Measurements from ENCODE around the gene FN1. TPM values are rescaled to one million over a fixed set of nuclear protein-coding genes. Genes with fewer than 3 reads are reported as not detected.
"Not testable (repeated sequence)": the region's sequence is repeated elsewhere in the genome, so short reads cannot be mapped to it uniquely, and the experiment has no call there.

The FN1 gene
- total RNA-seq, 1 donor from 2014 or later = 962 TPM

GRCh38 chr2:215360596-215360995 lies 75.3 kb downstream of the FN1 start:
- no peak for DNase-seq (ENCODE audit: low read depth)
- no peak overlapping the region for H3K4me3 ChIP-seq (ENCODE audit: low read depth, low read length)
- TF ChIP-seq CTCF (conservative IDR thresholded peaks at IDR 0.05; ENCODE audit: low read depth, low read length) = no peak

- not testable (repeated sequence) for DNase-seq (ENCODE audit: low read depth)
These were observed 75.8 kb downstream of the FN1 start for GRCh38 chr2:215360059-215360458.

GRCh38 chr2:215359576-215359922 lies 76.3 kb downstream of the FN1 start:
- TF ChIP-seq CTCF (conservative IDR thresholded peaks at IDR 0.05; ENCODE audit: low read depth, low read length) = no peak
- DNase-seq (ENCODE audit: low read depth) = no peak
- no peak overlapping the region for H3K4me3 ChIP-seq (ENCODE audit: low read depth, low read length)

More at GRCh38 chr2:215360059-215360458, 75.8 kb downstream of the FN1 start:
- not testable (repeated sequence) for H3K4me3 ChIP-seq (ENCODE audit: low read depth, low read length)

- DNase-seq (ENCODE audit: low read depth) = no peak
- TF ChIP-seq CTCF (conservative IDR thresholded peaks at IDR 0.05; ENCODE audit: low read depth, low read length) = no peak
- H3K4me3 ChIP-seq (ENCODE audit: low read depth, low read length) = no peak overlapping the region
These were observed 76.8 kb downstream of the FN1 start for GRCh38 chr2:215358891-215359575.

GRCh38 chr2:215358312-215358845 lies 77.5 kb downstream of the FN1 start:
- no peak for TF ChIP-seq CTCF (conservative IDR thresholded peaks at IDR 0.05; ENCODE audit: low read depth, low read length)
- DNase-seq (ENCODE audit: low read depth) = no peak
- no peak overlapping the region for H3K4me3 ChIP-seq (ENCODE audit: low read depth, low read length)

GRCh38 chr2:215357660-215358059 lies 78.2 kb downstream of the FN1 start:
- H3K4me3 ChIP-seq (ENCODE audit: low read depth, low read length) = no peak overlapping the region
- DNase-seq (ENCODE audit: low read depth) = no peak
- TF ChIP-seq CTCF (conservative IDR thresholded peaks at IDR 0.05; ENCODE audit: low read depth, low read length) = no peak

GRCh38 chr2:215356948-215357461 lies 78.9 kb downstream of the FN1 start:
- no peak for TF ChIP-seq CTCF (conservative IDR thresholded peaks at IDR 0.05; ENCODE audit: low read depth, low read length)
- no peak overlapping the region for H3K4me3 ChIP-seq (ENCODE audit: low read depth, low read length)
- DNase-seq (ENCODE audit: low read depth) = no peak
